ENCODE data around the gene MRPS23.
"Not testable (repeated sequence)": the region's sequence is repeated elsewhere in the genome, so short reads cannot be mapped to it uniquely, and the experiment has no call there.

MRPS23 gene

GRCh38 chr17:57864273-57864672 is 14.4 kb upstream of the MRPS23 start:
- DNase-seq (ENCODE audit: low read depth in 2 of 2), result no peak

- no peak for DNase-seq (ENCODE audit: low read depth in 2 of 2)
These were observed 13.1 kb upstream of the MRPS23 start for GRCh38 chr17:57862694-57863667.

GRCh38 chr17:57861790-57862693 is 12.2 kb upstream of the MRPS23 start:
- DNase-seq (ENCODE audit: low read depth in 2 of 2), result no peak

- DNase-seq (ENCODE audit: low read depth in 2 of 2), result no peak
These were observed 11.4 kb upstream of the MRPS23 start for GRCh38 chr17:57861000-57861789.

GRCh38 chr17:57860414-57860999 is 10.7 kb upstream of the MRPS23 start:
- no peak for DNase-seq (ENCODE audit: low read depth in 2 of 2)

GRCh38 chr17:57859601-57860413 is 10.0 kb upstream of the MRPS23 start:
- no peak for DNase-seq (ENCODE audit: low read depth in 2 of 2)

- DNase-seq (ENCODE audit: low read depth in 2 of 2), result no peak
These were observed 9.0 kb upstream of the MRPS23 start for GRCh38 chr17:57858838-57859237.

- DNase-seq (ENCODE audit: low read depth in 2 of 2), result no peak
These were observed 7.2 kb upstream of the MRPS23 start for GRCh38 chr17:57856792-57857620.

- no peak for DNase-seq (ENCODE audit: low read depth in 2 of 2)
These were observed 5.7 kb upstream of the MRPS23 start for GRCh38 chr17:57855391-57856035.

- no peak for DNase-seq (ENCODE audit: low read depth in 2 of 2)
These were observed 3.9 kb upstream of the MRPS23 start for GRCh38 chr17:57853695-57854094.

- DNase-seq (ENCODE audit: low read depth in 2 of 2), result no peak
These were observed 3.1 kb upstream of the MRPS23 start for GRCh38 chr17:57852955-57853328.

GRCh38 chr17:57852092-57852954 is 2.5 kb upstream of the MRPS23 start:
- DNase-seq (ENCODE audit: low read depth in 2 of 2), result no peak

- DNase-seq (ENCODE audit: low read depth in 2 of 2), result no peak
These were observed 526 bp downstream of the MRPS23 start for GRCh38 chr17:57849163-57849873.

GRCh38 chr17:57846056-57846945 is 3.5 kb downstream of the MRPS23 start:
- DNase-seq (ENCODE audit: low read depth in 2 of 2), result not testable (repeated sequence)

GRCh38 chr17:57842280-57842679 is 7.6 kb downstream of the MRPS23 start:
- no peak for DNase-seq (ENCODE audit: low read depth in 2 of 2)

- DNase-seq (ENCODE audit: low read depth in 2 of 2), result no peak
These were observed 10.3 kb downstream of the MRPS23 start for GRCh38 chr17:57839571-57839923.
